Stomach (tissue), 4 donors: ENCODE data around the gene WDR5B.

ENCODE experiments used
- EP300 ChIP-seq: sonication (generic); formaldehyde crosslinking; IDR thresholded peaks from one replicate; pipeline ENCODE4 v1.6.1; 2017; ENCODE audit warnings: antibody characterized with exemption
- TF ChIP-seq, protein P1 (sequence below), 7 experiments: fragments of 450-650 bp in 4 of 7; fragments of 200-600 bp in 3 of 7; sonication (generic) in 3 of 7; IDR thresholded peaks; one replicate each; pipeline ENCODE4 v1.5.1; 2016 to 2019; ENCODE audit warnings: antibody characterized with exemption in 7 of 7, control low read depth in 2 of 7, mild to moderate bottlenecking in 1 of 7

DNA sequence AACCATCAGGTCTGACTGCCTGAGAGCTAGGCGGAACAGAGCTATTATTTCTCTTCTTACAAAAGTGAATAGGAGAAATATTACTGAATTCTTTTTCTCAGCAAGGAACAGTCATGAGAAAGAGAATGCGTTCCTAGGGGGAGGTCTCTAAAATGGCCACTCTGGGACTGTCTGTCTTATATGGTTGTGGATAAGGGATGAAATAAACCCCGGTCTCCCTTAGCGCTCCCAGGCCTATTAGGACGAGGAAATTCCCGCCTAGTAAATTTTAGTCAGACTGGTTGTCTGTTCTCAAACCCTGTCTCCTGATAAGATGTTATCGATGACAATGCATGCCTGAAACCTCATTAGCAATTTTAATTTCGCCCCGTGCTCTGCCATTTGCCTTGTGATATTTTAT, 20.1 kb upstream of the WDR5B start:
- TF ChIP-seq, protein P1, sequence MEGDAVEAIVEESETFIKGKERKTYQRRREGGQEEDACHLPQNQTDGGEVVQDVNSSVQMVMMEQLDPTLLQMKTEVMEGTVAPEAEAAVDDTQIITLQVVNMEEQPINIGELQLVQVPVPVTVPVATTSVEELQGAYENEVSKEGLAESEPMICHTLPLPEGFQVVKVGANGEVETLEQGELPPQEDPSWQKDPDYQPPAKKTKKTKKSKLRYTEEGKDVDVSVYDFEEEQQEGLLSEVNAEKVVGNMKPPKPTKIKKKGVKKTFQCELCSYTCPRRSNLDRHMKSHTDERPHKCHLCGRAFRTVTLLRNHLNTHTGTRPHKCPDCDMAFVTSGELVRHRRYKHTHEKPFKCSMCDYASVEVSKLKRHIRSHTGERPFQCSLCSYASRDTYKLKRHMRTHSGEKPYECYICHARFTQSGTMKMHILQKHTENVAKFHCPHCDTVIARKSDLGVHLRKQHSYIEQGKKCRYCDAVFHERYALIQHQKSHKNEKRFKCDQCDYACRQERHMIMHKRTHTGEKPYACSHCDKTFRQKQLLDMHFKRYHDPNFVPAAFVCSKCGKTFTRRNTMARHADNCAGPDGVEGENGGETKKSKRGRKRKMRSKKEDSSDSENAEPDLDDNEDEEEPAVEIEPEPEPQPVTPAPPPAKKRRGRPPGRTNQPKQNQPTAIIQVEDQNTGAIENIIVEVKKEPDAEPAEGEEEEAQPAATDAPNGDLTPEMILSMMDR (IDR thresholded peaks at IDR 0.05), result no peak
- TF ChIP-seq EP300, result no peak
